SU-DHL-6 (cell line): ENCODE data around the gene RENBP.

Experiments used
- H2AFZ ChIP-seq: fragments of 200-600 bp; sonication (generic); 2 replicates; pipeline ENCODE4 v1.6.1; 2014; ENCODE audit warnings: low read depth, mild to moderate bottlenecking, moderate library complexity, mixed read lengths, antibody characterized with exemption, low read length; ENCODE audit not compliant: severe bottlenecking
- H3F3A ChIP-seq: fragments of 200-600 bp; shearing (Covaris generic); 2 replicates; pipeline ENCODE4 v1.6.0; 2016; ENCODE audit warnings: antibody characterized with exemption, mild to moderate bottlenecking; ENCODE audit not compliant: insufficient read depth
- H3K27ac ChIP-seq: fragments of 200-600 bp; sonication (generic); 2 replicates; pipeline ENCODE4 v1.5.1; 2016; ENCODE audit warnings: low read depth, mild to moderate bottlenecking, low read length, moderate library complexity, mixed read lengths
- H3K27me3 ChIP-seq: fragments of 200-600 bp; sonication (generic), shearing (Covaris generic); 2 replicates; pipeline ENCODE4 v1.6.0; 2014; ENCODE audit warnings: mild to moderate bottlenecking, low read length
- H3K36me3 ChIP-seq: fragments of 200-600 bp; sonication (generic); 2 replicates; pipeline ENCODE4 v1.6.1; 2014; ENCODE audit warnings: mild to moderate bottlenecking, low read length, mixed read lengths
- H3K4me2 ChIP-seq: fragments of 300-600, 200-600 bp; shearing (Covaris generic), sonication (generic); 2 replicates; pipeline ENCODE4 v1.6.0; 2014; ENCODE audit warnings: low read length, low read depth, mild to moderate bottlenecking; ENCODE audit not compliant: poor library complexity, severe bottlenecking
- H3K4me3 ChIP-seq: fragments of 200-600 bp; sonication (generic); 2 replicates; pipeline ENCODE4 v1.5.1; 2014; ENCODE audit warnings: antibody characterized with exemption, low read length, mild to moderate bottlenecking, mixed read lengths; ENCODE audit not compliant: insufficient read depth, poor library complexity, severe bottlenecking
- H3K79me2 ChIP-seq: fragments of 200-600 bp; sonication (generic); 2 replicates; pipeline ENCODE4 v1.6.1; 2014; ENCODE audit warnings: mild to moderate bottlenecking, low read length, moderate library complexity; ENCODE audit not compliant: insufficient read depth
- H3K9ac ChIP-seq: fragments of 200-600 bp; sonication (generic); 2 replicates; pipeline ENCODE4 v1.7.0; 2014; ENCODE audit warnings: mild to moderate bottlenecking, low read length
- H3K9me2 ChIP-seq: fragments of 200-600 bp; sonication (generic); replicated peaks from 2 replicates; pipeline ENCODE4 v1.6.1; 2014; ENCODE audit warnings: low read length; ENCODE audit not compliant: insufficient read depth
- H3K9me3 ChIP-seq: fragments of 200-600 bp; sonication (generic); 2 replicates; pipeline ENCODE4 v1.6.1; 2014; ENCODE audit warnings: low read length, mixed read lengths; ENCODE audit not compliant: insufficient read depth
- H4K20me1 ChIP-seq: fragments of 200-600 bp; sonication (generic); 2 replicates; pipeline ENCODE4 v1.6.1; 2014; ENCODE audit warnings: low read depth, mild to moderate bottlenecking, antibody characterized with exemption, low read length, moderate library complexity, mixed read lengths
- EZH2phosphoT487 ChIP-seq: fragments of 200-600 bp; sonication (generic), shearing (Covaris generic); conservative IDR thresholded peaks from 2 replicates; pipeline ENCODE4 v1.6.1; 2018; ENCODE audit warnings: mild to moderate bottlenecking, antibody characterized with exemption, low read length, moderate library complexity, mixed read lengths
- TF ChIP-seq, protein P1 (sequence below): fragments of 200-600 bp; sonication (generic); IDR thresholded peaks from one replicate; pipeline ENCODE4 v1.5.1; 2017; ENCODE audit warnings: antibody characterized with exemption, mild to moderate bottlenecking, low read length, moderate library complexity; ENCODE audit not compliant: insufficient read depth, poor library complexity, severe bottlenecking

Gene RENBP

DNA sequence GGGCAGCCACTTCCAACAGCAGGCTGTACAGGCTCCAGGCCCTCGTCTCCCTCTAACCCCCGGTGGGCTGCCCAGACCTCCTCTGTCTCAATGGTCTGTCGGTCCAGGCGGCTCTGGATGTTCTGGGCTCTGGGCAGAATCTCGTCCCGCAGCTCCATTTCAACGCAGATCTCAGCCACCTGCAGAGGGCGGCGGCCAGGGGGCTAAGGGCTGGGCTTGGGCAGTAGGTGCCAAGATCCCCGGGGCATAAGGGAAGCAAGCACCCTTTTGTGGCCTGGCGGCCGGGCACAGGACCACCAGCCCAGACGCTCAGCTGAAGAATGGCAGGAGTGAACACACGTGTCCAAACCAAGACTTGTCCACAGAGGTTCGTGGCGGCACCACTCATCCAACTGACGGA is 30.7 kb downstream of the RENBP start:
- Histone ChIP-seq H2AFZ (no peak overlapping the region), H3K4me2 (no peak overlapping the region), H3K27me3 (no peaks in the 10 kb centered on the region), H3K9ac (no peak overlapping the region), H3K9me2 (no peaks in the 10 kb centered on the region), H3F3A (no peaks in the 10 kb centered on the region), H3K36me3 (no peaks in the 10 kb centered on the region), H4K20me1 (no peaks in the 10 kb centered on the region), H3K4me3 (no peak overlapping the region), H3K27ac (no peak overlapping the region), H3K9me3 (no peaks in the 10 kb centered on the region), H3K79me2 (no peaks in the 10 kb centered on the region)
- TF ChIP-seq, protein P1, sequence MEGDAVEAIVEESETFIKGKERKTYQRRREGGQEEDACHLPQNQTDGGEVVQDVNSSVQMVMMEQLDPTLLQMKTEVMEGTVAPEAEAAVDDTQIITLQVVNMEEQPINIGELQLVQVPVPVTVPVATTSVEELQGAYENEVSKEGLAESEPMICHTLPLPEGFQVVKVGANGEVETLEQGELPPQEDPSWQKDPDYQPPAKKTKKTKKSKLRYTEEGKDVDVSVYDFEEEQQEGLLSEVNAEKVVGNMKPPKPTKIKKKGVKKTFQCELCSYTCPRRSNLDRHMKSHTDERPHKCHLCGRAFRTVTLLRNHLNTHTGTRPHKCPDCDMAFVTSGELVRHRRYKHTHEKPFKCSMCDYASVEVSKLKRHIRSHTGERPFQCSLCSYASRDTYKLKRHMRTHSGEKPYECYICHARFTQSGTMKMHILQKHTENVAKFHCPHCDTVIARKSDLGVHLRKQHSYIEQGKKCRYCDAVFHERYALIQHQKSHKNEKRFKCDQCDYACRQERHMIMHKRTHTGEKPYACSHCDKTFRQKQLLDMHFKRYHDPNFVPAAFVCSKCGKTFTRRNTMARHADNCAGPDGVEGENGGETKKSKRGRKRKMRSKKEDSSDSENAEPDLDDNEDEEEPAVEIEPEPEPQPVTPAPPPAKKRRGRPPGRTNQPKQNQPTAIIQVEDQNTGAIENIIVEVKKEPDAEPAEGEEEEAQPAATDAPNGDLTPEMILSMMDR: no peak
- no peak for TF ChIP-seq EZH2phosphoT487

DNA sequence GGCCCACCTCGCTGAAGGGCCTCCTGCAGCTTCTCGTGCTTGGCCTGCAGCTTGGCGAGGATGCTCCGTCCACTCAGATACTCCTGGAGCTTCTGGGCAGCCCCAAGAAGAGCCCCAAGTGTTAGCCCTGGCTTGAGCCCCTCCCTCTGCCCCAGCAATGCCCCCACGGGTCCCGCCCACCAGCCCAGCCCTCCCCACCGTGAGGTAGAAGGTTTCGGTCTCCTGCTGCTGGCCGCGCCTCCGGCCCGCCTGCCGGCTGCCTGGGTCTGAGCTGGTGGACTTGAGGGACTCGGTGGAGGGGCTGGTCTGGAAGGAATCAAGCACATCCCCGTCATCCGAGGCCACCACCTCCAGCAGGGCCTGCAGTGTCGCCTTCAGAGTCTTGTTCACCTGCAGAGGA is 31.2 kb downstream of the RENBP start:
- Histone ChIP-seq H3K27ac (no peak overlapping the region), H3K4me2 (no peak overlapping the region), H3K9me3 (no peaks in the 10 kb centered on the region), H3K36me3 (no peaks in the 10 kb centered on the region), H3K27me3 (no peaks in the 10 kb centered on the region), H3F3A (no peaks in the 10 kb centered on the region), H3K9me2 (no peaks in the 10 kb centered on the region), H2AFZ (no peak overlapping the region), H3K79me2 (no peaks in the 10 kb centered on the region), H4K20me1 (no peaks in the 10 kb centered on the region), H3K4me3 (no peak overlapping the region), H3K9ac (no peak overlapping the region)
- TF ChIP-seq, protein P1: no peak
- no peak for TF ChIP-seq EZH2phosphoT487

GRCh38 chrX:153911798-153912197 is 32.6 kb downstream of the RENBP start:
- no peaks in the 10 kb centered on the region for H3K27me3 ChIP-seq
- H3K27ac ChIP-seq: no peak overlapping the region
- no peak overlapping the region for H3K9ac ChIP-seq
- H3F3A ChIP-seq: no peaks in the 10 kb centered on the region
- H3K36me3 ChIP-seq: no peaks in the 10 kb centered on the region
- H3K9me2 ChIP-seq: no peaks in the 10 kb centered on the region
- no peak overlapping the region for H2AFZ ChIP-seq
- no peak overlapping the region for H3K4me3 ChIP-seq
- TF ChIP-seq EZH2phosphoT487: no peak
- TF ChIP-seq, protein P1: no peak
- H3K9me3 ChIP-seq: no peaks in the 10 kb centered on the region
- no peaks in the 10 kb centered on the region for H3K79me2 ChIP-seq
- H4K20me1 ChIP-seq: no peaks in the 10 kb centered on the region
- no peak overlapping the region for H3K4me2 ChIP-seq

DNA sequence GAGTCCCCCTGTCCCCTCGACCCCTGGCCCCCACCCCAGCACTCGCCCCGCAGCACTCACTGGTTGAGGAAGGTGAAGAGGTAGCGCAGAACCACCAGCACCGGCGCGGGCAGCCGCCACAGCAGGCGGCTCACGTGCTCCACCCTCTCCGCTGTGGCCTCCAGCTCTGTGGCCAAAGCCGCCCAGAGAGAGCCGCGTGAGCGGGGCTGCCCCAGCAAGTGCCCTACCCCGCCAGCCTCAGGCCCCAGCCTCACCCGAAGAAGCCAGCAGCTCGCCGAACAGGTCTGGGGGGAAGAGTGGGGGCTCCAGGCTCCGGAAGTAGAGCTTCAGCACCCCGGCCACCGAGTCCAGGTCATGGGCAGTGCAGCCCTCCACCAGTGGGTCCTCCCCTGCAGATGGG is 34.0 kb downstream of the RENBP start:
- no peak for TF ChIP-seq EZH2phosphoT487
- TF ChIP-seq, protein P1: no peak
- Histone ChIP-seq H3K27me3 (no peaks in the 10 kb centered on the region), H3K9ac (no peak overlapping the region), H3K4me2 (no peak overlapping the region), H3K27ac (no peak overlapping the region), H3K79me2 (no peaks in the 10 kb centered on the region), H4K20me1 (no peaks in the 10 kb centered on the region), H3K4me3 (no peak overlapping the region), H2AFZ (no peak overlapping the region), H3K9me3 (no peaks in the 10 kb centered on the region), H3F3A (no peaks in the 10 kb centered on the region), H3K9me2 (no peaks in the 10 kb centered on the region), H3K36me3 (no peaks in the 10 kb centered on the region)
